ENCODE measurements around the gene SMLR1.

SMLR1 gene

GRCh38 chr6:130810307-130811030 lies 16.7 kb upstream of the SMLR1 start:
- Mint-ChIP-seq H3K27ac (no peak overlapping the region), H3K4me3 (no peak overlapping the region), H3K36me3 (peaks cover 3% of the 10 kb centered on the region), H3K4me1 (ENCODE audit: low read depth) (no peaks in the 10 kb centered on the region), H3K9me3 (ENCODE audit: low read depth) (no peaks in the 10 kb centered on the region), H3K27me3 (peaks cover 2% of the 10 kb centered on the region)

DNA sequence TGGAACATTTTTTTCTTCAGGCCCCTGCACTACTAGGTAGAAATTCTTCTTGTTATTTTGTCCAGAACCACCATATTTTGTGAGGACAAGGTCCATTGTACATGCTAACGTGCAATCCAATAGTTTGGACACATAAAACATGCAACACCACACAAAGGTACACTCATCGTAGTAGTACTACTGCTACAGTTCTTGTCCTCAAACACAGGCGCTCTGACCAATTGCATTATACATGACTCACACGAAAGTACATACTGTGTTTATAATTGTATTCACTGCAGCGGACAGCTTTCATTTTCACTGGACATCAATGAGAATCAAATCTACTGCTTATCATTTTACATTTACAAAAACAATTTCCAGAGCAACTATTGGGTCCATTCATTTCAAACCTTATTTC lies 15.3 kb upstream of the SMLR1 start:
- Mint-ChIP-seq H3K4me1 (ENCODE audit: low read depth) (no peaks in the 10 kb centered on the region), H3K27me3 (peaks cover 2% of the 10 kb centered on the region), H3K27ac (no peak overlapping the region), H3K36me3 (peaks cover 5% of the 10 kb centered on the region), H3K9me3 (ENCODE audit: low read depth) (no peaks in the 10 kb centered on the region), H3K4me3 (no peak overlapping the region)

DNA sequence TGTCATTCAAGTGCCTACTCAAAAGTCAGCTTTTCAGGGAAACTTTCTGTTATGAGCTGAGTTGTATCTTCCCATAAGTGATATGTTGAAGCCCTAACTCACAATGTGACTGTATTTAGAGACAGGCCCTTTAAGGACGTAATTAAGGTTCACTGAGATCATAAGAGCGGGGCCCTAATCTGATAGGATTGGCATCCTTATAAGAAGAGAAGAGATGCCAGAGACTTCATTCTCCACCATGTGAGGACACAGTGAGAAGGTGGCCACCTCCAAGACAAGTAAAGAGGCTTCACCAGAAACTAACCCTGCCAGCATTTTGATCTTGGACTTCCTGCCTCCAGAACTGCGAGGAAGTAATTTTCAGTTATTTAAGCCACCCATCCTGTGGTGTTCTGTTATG lies 12.7 kb upstream of the SMLR1 start:
- Mint-ChIP-seq H3K36me3 (peaks cover 5% of the 10 kb centered on the region), H3K4me1 (ENCODE audit: low read depth) (no peaks in the 10 kb centered on the region), H3K9me3 (ENCODE audit: low read depth) (no peaks in the 10 kb centered on the region), H3K4me3 (no peak overlapping the region), H3K27ac (no peak overlapping the region), H3K27me3 (no peaks in the 10 kb centered on the region)

DNA sequence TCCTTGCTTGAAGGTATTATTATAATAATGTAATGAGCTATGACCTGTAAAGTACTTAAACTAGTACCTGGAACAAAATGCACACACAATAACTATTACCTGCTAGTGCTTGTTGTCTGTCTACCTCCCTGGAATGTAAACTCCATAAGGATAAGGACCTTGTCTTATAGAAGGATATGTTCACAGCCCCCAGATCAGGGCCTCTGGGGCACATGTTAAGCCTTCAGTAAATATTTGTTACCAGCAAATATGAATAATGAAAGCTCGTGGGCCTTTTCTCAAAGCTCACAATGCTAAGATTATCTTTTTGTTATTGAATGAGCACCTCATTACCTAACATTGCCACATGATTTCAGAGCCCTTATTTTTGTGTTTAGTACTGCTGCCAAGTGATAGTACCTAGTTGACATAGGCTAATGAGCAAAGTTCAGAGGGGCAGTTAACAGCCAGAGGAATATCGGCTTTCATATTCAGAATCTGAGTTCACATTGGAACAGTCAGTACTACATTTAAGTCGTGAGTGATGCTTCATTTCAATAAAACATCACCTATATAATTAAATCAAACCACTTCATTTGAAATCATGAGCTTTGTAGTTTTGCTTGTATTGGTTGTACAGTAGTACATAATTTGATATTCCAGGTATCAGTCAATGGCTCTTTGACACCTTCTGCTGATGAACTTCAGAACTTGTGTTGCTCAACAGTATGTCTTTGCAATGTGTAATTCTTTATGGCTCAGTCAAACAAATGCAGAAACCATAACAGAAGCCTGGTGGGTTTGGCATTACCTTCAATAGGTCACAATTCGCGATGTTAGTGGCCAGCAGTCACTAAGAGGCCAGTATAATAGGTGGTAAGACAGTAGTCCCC lies 11.8 kb upstream of the SMLR1 start:
- Mint-ChIP-seq H3K4me3 (no peak overlapping the region), H3K4me1 (ENCODE audit: low read depth) (no peaks in the 10 kb centered on the region), H3K36me3 (peaks cover 5% of the 10 kb centered on the region), H3K27me3 (no peaks in the 10 kb centered on the region), H3K27ac (no peak overlapping the region), H3K9me3 (ENCODE audit: low read depth) (no peaks in the 10 kb centered on the region)

DNA sequence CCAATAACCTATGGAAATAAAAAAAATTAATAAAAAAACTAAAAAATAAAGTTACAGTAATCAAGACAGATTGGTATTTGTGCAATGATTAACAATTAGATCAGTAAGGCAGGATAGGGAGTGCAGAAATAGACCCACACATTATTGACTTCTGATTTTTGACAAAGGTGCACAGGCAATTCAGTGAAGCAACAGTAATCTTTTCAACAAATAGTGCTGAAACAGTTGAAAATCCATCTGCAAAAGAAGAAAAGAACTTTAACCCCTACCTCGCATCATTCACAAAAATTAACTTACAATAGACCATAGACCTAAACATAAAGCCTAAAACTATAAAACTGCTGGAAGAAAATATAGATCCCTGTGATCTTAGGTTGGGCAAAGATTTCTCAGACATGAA lies 4.5 kb upstream of the SMLR1 start:
- no peaks in the 10 kb centered on the region for H3K9me3 Mint-ChIP-seq (ENCODE audit: low read depth)
- H3K27me3 Mint-ChIP-seq, result no peaks in the 10 kb centered on the region
- H3K36me3 Mint-ChIP-seq, result peaks cover 2% of the 10 kb centered on the region
- H3K4me3 Mint-ChIP-seq, result no peak overlapping the region
- H3K27ac Mint-ChIP-seq, result no peak overlapping the region
- H3K4me1 Mint-ChIP-seq (ENCODE audit: low read depth), result peaks cover 4% of the 10 kb centered on the region

- Mint-ChIP-seq H3K4me1 (ENCODE audit: low read depth) (peaks cover 4% of the 10 kb centered on the region), H3K4me3 (no peak overlapping the region), H3K27ac (no peak overlapping the region)
Observed at GRCh38 chr6:130824978-130825694, 2.1 kb upstream of the SMLR1 start.

GRCh38 chr6:130825772-130826441 lies 1.3 kb upstream of the SMLR1 start:
- no peak overlapping the region for H3K4me3 Mint-ChIP-seq
- peaks cover 4% of the 10 kb centered on the region for H3K4me1 Mint-ChIP-seq (ENCODE audit: low read depth)
- no peaks in the 10 kb centered on the region for H3K9me3 Mint-ChIP-seq (ENCODE audit: low read depth)
- no peaks in the 10 kb centered on the region for H3K27me3 Mint-ChIP-seq
- H3K27ac Mint-ChIP-seq, result no peak overlapping the region
- H3K36me3 Mint-ChIP-seq, result no peaks in the 10 kb centered on the region

More at GRCh38 chr6:130824978-130825694, 2.1 kb upstream of the SMLR1 start:
- no peaks in the 10 kb centered on the region for H3K9me3 Mint-ChIP-seq (ENCODE audit: low read depth)
- no peaks in the 10 kb centered on the region for H3K27me3 Mint-ChIP-seq
- no peaks in the 10 kb centered on the region for H3K36me3 Mint-ChIP-seq

DNA sequence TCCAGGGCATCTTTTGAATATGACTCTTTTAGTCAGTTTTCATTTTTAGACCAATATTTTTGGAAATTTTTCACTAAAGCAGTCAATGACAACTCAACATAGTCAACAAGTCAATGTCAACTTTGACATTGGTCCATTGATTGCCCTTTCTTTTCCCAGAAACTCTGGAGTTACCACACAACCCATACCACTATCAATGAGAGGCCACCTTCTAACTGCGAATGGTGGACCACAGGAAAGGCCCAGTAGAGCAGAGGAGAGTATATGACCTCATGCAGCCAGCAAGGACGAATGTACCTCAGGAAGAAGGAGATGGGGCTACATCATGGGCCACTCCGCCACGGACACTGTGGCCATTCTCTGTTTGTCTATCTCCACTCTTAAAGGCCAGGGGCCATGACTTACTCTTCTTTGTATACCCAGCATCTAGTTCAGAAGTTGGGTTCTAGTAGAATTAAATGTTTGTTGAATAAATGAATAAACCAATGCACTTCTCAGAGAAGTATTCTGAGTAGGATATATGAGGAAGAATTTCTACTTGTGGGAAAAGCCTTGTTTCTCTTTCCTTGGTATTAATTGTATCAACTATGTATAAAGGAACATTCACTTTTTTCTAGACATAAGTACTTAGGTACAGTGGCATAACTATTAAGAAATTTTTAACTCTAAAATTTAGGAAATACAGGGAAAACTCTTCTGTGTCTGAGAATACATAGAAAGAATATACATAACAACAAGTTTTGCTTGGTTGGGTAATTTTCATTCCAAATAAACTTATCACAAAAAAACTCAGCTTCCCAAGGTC lies 562 bp upstream of the SMLR1 start:
- Mint-ChIP-seq H3K36me3 (no peaks in the 10 kb centered on the region), H3K27ac (no peak overlapping the region), H3K4me1 (ENCODE audit: low read depth) (peaks cover 4% of the 10 kb centered on the region), H3K27me3 (no peaks in the 10 kb centered on the region), H3K9me3 (ENCODE audit: low read depth) (no peaks in the 10 kb centered on the region), H3K4me3 (no peak overlapping the region)

DNA sequence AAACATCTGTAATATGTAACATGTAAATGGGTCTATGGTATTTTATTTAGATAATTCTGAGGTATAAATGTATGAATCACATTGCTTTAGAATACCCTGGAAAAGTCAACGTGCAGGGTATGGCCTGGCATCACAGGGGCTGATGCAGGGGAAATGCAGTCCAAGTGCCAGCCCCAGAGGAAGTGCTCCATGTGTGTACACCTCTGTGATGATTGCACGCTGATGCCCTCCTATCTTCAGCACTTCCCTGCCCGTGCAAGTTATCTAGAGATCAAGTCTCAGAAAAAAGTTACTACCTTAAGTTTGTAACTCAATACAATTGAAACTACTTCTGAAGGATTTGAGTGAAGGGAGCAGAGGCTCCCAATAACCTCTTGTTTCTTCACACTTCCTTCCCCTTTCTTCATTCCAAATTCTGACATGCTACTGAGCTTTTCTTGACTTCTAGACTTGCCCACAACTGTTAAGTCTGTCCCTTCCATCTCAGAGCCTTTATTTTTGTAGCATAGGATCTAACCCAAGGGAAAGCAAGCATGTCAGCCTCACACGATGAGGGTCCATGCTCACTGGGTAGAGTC lies 2.2 kb downstream of the SMLR1 start:
- H3K27ac Mint-ChIP-seq, result no peak overlapping the region
- H3K4me3 Mint-ChIP-seq, result no peak overlapping the region
- peaks cover 4% of the 10 kb centered on the region for H3K4me1 Mint-ChIP-seq (ENCODE audit: low read depth)
- H3K9me3 Mint-ChIP-seq (ENCODE audit: low read depth), result no peaks in the 10 kb centered on the region
- H3K36me3 Mint-ChIP-seq, result peaks cover 2% of the 10 kb centered on the region
- H3K27me3 Mint-ChIP-seq, result no peaks in the 10 kb centered on the region

DNA sequence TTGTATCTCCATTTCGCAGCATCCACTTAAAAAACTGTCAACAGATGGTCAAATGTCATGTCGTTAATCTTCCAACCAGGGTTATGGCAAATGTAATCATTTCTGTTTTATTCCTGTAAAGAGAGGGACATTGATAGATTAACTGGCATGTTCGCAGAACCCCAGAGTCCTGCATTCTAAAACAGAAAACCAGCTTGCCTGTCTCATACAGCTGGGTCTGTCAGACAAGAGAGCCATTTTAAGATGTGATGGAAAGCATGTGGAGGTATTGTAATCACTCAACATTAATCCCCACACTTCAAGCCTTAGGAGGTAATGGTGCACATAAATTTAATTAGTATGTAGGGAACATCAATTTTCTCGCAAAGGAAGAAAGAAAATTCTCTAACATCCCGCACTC lies 4.4 kb downstream of the SMLR1 start:
- Mint-ChIP-seq H3K36me3 (peaks cover 2% of the 10 kb centered on the region), H3K27me3 (no peaks in the 10 kb centered on the region), H3K4me3 (no peak overlapping the region), H3K27ac (no peak overlapping the region), H3K4me1 (ENCODE audit: low read depth) (no peaks in the 10 kb centered on the region), H3K9me3 (ENCODE audit: low read depth) (no peaks in the 10 kb centered on the region)

DNA sequence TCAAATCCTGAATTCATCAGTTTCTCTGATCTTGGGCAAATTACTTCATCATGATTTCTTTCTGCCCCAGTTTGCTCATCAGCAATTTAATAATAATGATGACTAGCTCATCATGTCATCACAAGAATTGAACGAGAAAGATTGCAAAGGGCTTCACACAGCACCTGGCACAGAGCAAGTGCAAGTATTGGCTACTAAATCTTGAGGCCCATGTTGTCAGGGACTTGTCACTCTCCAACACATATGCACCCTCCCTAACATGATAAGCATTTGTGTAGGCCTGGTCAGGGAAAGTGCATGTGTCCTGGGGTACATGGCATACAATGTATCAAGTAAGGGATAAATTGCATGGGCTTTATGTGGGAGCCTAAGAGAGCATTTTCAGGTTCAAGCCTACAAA lies 6.4 kb downstream of the SMLR1 start:
- H3K9me3 Mint-ChIP-seq (ENCODE audit: low read depth), result no peaks in the 10 kb centered on the region
- no peaks in the 10 kb centered on the region for H3K27me3 Mint-ChIP-seq
- no peak overlapping the region for H3K27ac Mint-ChIP-seq
- peaks cover 2% of the 10 kb centered on the region for H3K36me3 Mint-ChIP-seq
- H3K4me3 Mint-ChIP-seq, result no peak overlapping the region
- H3K4me1 Mint-ChIP-seq (ENCODE audit: low read depth), result no peaks in the 10 kb centered on the region

DNA sequence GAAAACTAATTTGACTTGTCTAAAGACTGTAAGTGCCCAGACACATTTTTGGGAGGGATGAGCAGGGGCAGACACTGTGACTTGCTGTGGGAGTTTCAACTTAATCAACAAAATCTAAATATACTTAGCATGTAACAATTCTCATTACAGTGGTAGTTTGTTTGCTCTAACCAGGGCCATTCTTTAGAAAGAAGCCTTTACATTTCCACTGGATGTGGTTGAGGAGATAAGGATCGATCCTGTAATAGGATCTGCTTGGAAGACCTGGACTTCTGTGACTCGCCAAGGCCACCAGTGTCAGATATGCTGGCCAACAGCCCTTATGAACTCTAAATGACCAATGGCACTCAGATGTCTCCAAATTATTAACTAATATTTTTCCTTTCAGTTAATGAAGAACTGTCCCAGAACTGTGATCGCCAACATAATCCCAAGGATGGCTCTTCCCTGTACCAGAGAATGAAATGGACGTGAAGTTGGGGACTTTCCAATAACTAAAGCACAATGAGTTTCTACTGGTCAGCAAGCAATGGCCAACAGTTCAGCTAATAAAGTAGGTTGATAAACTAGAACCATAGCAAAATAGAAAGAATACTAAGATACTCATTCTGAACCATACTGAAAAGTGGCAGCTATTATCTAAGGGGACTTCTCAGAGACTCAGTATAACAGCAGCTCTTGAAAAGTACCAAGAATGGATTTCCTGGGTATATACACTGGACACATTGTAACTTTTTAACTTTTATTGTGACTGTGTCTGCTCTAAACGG lies 7.5 kb downstream of the SMLR1 start:
- no peaks in the 10 kb centered on the region for H3K4me1 Mint-ChIP-seq (ENCODE audit: low read depth)
- no peak overlapping the region for H3K4me3 Mint-ChIP-seq
- H3K36me3 Mint-ChIP-seq, result peaks cover 2% of the 10 kb centered on the region
- H3K27ac Mint-ChIP-seq, result no peak overlapping the region
- H3K9me3 Mint-ChIP-seq (ENCODE audit: low read depth), result no peaks in the 10 kb centered on the region
- no peaks in the 10 kb centered on the region for H3K27me3 Mint-ChIP-seq

- Mint-ChIP-seq H3K27ac (no peak overlapping the region), H3K4me3 (no peak overlapping the region), H3K4me1 (ENCODE audit: low read depth) (no peaks in the 10 kb centered on the region), H3K36me3 (peaks cover 2% of the 10 kb centered on the region), H3K9me3 (ENCODE audit: low read depth) (no peaks in the 10 kb centered on the region), H3K27me3 (no peaks in the 10 kb centered on the region)
Observed at GRCh38 chr6:130836055-130836640, 8.9 kb downstream of the SMLR1 start.

All from activated naive CD8-positive, alpha-beta T cell (primary cell).